RWPE2 (cell line): ENCODE measurements around the gene ZNF451.

ENCODE experiments used
- ATAC-seq: fragments of 200-7000 bp; cut with Tn5 transposase; 3 replicates; pipeline ENCODE4 v1.9.1; 2021; ENCODE audit warnings: low read depth
- DNase-seq: peaks from one replicate; pipeline ENCODE4 v3.0.0-alpha.2; 2020; ENCODE audit warnings: low spot score
- H3K27ac ChIP-seq: fragments of 450-650 bp; 2 replicates; pipeline ENCODE4 v1.5.1; 2017; ENCODE audit warnings: mild to moderate bottlenecking; ENCODE audit not compliant: poor library complexity, severe bottlenecking
- H3K27me3 ChIP-seq: fragments of 250-450 bp; sonication (Bioruptor Pico); 2 replicates; pipeline ENCODE4 v1.5.1; 2021; ENCODE audit warnings: mild to moderate bottlenecking, moderate library complexity; ENCODE audit not compliant: insufficient read depth, poor library complexity, severe bottlenecking
- H3K36me3 ChIP-seq: fragments of 250-450 bp; sonication (Bioruptor Pico); 2 replicates; pipeline ENCODE4 v1.5.1; 2020; ENCODE audit warnings: low read depth, mild to moderate bottlenecking, moderate library complexity
- H3K4me1 ChIP-seq: fragments of 250-450 bp; sonication (Bioruptor Pico); 2 replicates; pipeline ENCODE4 v1.5.1; 2021; ENCODE audit warnings: mild to moderate bottlenecking, moderate library complexity; ENCODE audit not compliant: insufficient read depth, poor library complexity, severe bottlenecking
- H3K4me3 ChIP-seq: fragments of 250-450 bp; sonication (Bioruptor Pico); 2 replicates; pipeline ENCODE4 v1.5.1; 2021; ENCODE audit warnings: mild to moderate bottlenecking, moderate library complexity; ENCODE audit not compliant: severe bottlenecking
- H3K9me3 ChIP-seq: fragments of 250-450 bp; sonication (Bioruptor Pico); 2 replicates; pipeline ENCODE4 v1.5.1; 2021; ENCODE audit warnings: mild to moderate bottlenecking, moderate library complexity; ENCODE audit not compliant: severe bottlenecking
- TF ChIP-seq, protein P1 (sequence below): fragments of 450-650 bp; IDR thresholded peaks from one replicate; pipeline ENCODE4 v1.5.1; 2017; ENCODE audit warnings: mild to moderate bottlenecking, moderate library complexity; ENCODE audit not compliant: poor library complexity, severe bottlenecking

ZNF451 gene

DNA sequence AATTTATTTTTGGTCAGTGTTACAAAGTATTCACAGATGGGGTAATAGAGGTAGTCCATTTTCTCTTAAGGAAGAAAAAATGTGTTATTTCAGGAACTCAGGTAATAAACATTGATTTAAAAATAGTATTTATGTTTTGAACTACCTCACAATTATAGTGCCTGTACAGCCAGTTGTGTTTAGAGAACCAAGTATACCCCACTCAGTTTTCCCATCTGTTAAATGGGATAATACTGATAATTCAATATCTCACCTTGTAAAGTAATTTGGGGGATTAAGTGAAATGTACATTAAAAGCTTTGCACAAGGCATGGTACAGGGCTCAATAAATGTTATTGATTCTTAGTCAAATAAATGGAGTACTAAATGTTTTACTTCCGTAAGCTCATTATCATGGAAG lies 4.7 kb downstream of the ZNF451 start:
- TF ChIP-seq, protein P1, sequence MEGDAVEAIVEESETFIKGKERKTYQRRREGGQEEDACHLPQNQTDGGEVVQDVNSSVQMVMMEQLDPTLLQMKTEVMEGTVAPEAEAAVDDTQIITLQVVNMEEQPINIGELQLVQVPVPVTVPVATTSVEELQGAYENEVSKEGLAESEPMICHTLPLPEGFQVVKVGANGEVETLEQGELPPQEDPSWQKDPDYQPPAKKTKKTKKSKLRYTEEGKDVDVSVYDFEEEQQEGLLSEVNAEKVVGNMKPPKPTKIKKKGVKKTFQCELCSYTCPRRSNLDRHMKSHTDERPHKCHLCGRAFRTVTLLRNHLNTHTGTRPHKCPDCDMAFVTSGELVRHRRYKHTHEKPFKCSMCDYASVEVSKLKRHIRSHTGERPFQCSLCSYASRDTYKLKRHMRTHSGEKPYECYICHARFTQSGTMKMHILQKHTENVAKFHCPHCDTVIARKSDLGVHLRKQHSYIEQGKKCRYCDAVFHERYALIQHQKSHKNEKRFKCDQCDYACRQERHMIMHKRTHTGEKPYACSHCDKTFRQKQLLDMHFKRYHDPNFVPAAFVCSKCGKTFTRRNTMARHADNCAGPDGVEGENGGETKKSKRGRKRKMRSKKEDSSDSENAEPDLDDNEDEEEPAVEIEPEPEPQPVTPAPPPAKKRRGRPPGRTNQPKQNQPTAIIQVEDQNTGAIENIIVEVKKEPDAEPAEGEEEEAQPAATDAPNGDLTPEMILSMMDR, result no peak
- Histone ChIP-seq H3K27ac (no peak overlapping the region), H3K27me3 (no peaks in the 10 kb centered on the region), H3K9me3 (no peaks in the 10 kb centered on the region), H3K4me3 (no peak overlapping the region), H3K36me3 (peaks cover 71% of the 10 kb centered on the region), H3K4me1 (peaks cover 29% of the 10 kb centered on the region)
- ATAC-seq (no peak), DNase-seq (no peak)

DNA sequence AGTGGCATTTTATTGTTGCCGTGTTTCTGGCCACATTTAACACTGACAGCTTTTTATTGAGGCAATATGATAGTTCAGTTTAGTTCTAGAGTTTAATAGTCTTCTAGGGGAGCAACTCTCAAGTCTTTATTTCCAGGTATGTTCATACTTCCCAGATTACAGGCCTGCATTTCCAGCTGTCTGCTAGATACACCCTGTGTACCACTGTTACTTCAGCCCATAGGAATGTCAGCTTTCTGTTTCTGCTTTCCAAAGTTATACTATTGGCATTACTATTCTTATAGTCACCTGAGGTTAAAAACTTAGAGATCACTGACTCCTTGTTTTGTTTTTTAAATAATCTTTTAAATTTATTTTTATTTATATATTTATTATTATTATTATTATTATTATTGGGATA lies 7.6 kb downstream of the ZNF451 start:
- Histone ChIP-seq H3K4me1 (peaks cover 15% of the 10 kb centered on the region), H3K36me3 (peaks cover 86% of the 10 kb centered on the region), H3K27me3 (no peaks in the 10 kb centered on the region), H3K27ac (no peak overlapping the region), H3K4me3 (no peak overlapping the region), H3K9me3 (no peaks in the 10 kb centered on the region)
- DNase-seq (no peak), ATAC-seq (peak; percentile 60; the same call in 2 of the 3 replicates)
- TF ChIP-seq, protein P1, result no peak

- Histone ChIP-seq H3K9me3 (no peaks in the 10 kb centered on the region), H3K27me3 (no peaks in the 10 kb centered on the region), H3K4me3 (no peak overlapping the region), H3K4me1 (no peaks in the 10 kb centered on the region), H3K36me3 (peaks cover 88% of the 10 kb centered on the region), H3K27ac (no peak overlapping the region)
- no peak for ATAC-seq
- TF ChIP-seq, protein P1, result no peak
- DNase-seq, result no peak
Measured at GRCh38 chr6:57102976-57103375, 13.0 kb downstream of the ZNF451 start.

- TF ChIP-seq, protein P1, result no peak
- ATAC-seq (no peak), DNase-seq (no peak)
- Histone ChIP-seq H3K4me3 (no peak overlapping the region), H3K27me3 (no peaks in the 10 kb centered on the region), H3K9me3 (no peaks in the 10 kb centered on the region), H3K27ac (no peak overlapping the region), H3K36me3 (peaks cover 87% of the 10 kb centered on the region), H3K4me1 (no peaks in the 10 kb centered on the region)
Measured at GRCh38 chr6:57104336-57104735, 14.3 kb downstream of the ZNF451 start.

GRCh38 chr6:57106990-57107389 lies 17.0 kb downstream of the ZNF451 start:
- TF ChIP-seq, protein P1, result no peak
- H3K4me1 ChIP-seq, result no peaks in the 10 kb centered on the region
- H3K27ac ChIP-seq, result no peak overlapping the region
- H3K9me3 ChIP-seq, result no peaks in the 10 kb centered on the region
- no peak for DNase-seq
- H3K4me3 ChIP-seq, result no peak overlapping the region
- ATAC-seq, result no peak
- H3K36me3 ChIP-seq, result peaks cover 64% of the 10 kb centered on the region
- no peaks in the 10 kb centered on the region for H3K27me3 ChIP-seq
